HG03095 (cell line): ENCODE measurements around the gene VAMP7.
"Not testable (repeated sequence)": the region's sequence is repeated elsewhere in the genome, so short reads cannot be mapped to it uniquely, and the experiment has no call there.

Experiments
- ATAC-seq: cut with Tn5 transposase; IDR thresholded peaks from one replicate; pipeline ENCODE4 v1.9.1; 2021; ENCODE audit warnings: moderate library complexity; ENCODE audit not compliant: unreplicated experiment

Gene VAMP7

DNA sequence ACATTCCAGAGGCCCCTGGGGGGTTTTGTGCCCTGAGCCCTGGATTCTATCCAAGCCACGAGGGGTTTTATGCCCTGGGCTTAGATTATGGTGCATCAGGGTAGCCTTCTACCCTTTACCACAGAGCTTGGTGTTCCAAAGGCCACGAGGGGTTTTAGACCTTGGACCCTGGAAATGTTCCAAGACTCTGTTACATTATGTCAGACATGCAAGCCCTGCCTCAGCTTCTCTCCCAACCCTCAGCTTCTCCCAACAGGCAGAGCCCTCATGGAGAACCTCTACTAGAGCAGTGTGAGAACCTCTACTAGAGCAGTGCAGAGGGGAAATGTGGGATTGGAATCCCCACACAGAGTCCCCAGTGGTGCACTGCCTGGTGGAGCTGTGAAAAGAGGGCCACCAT, 105.8 kb downstream of the VAMP7 start:
- not testable (repeated sequence) for ATAC-seq

GRCh38 chrX:155988859-155989258, 107.7 kb downstream of the VAMP7 start:
- no peak for ATAC-seq
